ENCODE results near the gene IGF1R.

DNA sequence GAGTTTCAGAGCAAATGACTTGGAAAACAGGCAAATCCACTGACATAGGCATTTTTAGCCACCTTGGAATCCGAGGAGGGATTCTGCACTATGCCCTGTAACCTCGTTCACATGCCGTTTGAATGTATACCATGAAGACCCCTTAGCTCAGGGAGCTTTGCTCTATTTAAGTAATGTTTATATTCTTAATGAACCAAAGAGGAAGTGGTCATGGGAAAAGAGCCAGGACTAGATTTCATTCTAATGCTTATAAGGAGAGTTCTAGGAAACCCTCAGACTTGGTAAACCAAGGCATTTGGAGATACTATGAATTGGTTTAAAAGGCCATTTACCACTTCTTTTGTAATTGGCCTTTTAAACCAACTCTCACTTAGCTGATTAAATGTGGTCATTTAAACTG, 178.9 kb downstream of the IGF1R start:
- TF ChIP-seq, protein P1, sequence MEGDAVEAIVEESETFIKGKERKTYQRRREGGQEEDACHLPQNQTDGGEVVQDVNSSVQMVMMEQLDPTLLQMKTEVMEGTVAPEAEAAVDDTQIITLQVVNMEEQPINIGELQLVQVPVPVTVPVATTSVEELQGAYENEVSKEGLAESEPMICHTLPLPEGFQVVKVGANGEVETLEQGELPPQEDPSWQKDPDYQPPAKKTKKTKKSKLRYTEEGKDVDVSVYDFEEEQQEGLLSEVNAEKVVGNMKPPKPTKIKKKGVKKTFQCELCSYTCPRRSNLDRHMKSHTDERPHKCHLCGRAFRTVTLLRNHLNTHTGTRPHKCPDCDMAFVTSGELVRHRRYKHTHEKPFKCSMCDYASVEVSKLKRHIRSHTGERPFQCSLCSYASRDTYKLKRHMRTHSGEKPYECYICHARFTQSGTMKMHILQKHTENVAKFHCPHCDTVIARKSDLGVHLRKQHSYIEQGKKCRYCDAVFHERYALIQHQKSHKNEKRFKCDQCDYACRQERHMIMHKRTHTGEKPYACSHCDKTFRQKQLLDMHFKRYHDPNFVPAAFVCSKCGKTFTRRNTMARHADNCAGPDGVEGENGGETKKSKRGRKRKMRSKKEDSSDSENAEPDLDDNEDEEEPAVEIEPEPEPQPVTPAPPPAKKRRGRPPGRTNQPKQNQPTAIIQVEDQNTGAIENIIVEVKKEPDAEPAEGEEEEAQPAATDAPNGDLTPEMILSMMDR (IDR thresholded peaks at IDR 0.05; ENCODE audit: poor library complexity), result no peak
- TF ChIP-seq EZH2 (IDR thresholded peaks at IDR 0.05; ENCODE audit: borderline replicate concordance) (no peak), EZH2phosphoT487 (IDR thresholded peaks at IDR 0.05; ENCODE audit: low read depth, severe bottlenecking, unreplicated experiment) (no peak)
